GM10266 (cell line): Measurements from ENCODE around the gene FGG.

ENCODE experiments used
- DNase-seq: peaks from one replicate; pipeline ENCODE4 v3.0.0; 2012; ENCODE audit errors: extremely low spot score
- CTCF ChIP-seq: IDR thresholded peaks from 2 replicates; pipeline ENCODE4 v1.5.1; 2012; ENCODE audit warnings: mild to moderate bottlenecking, low read depth; ENCODE audit not compliant: control insufficient read depth, insufficient read depth; ENCODE audit errors: missing control alignments

FGG gene

GRCh38 chr4:154585369-154586018 is 27.0 kb downstream of the FGG start:
- no peak for TF ChIP-seq CTCF
- no peak for DNase-seq

GRCh38 chr4:154584259-154584658 is 28.2 kb downstream of the FGG start:
- no peak for DNase-seq

GRCh38 chr4:154583677-154584076 is 28.8 kb downstream of the FGG start:
- DNase-seq = no peak

More at GRCh38 chr4:154584259-154584658, 28.2 kb downstream of the FGG start:
- TF ChIP-seq CTCF = no peak

GRCh38 chr4:154583230-154583629 is 29.2 kb downstream of the FGG start:
- no peak for TF ChIP-seq CTCF
- no peak for DNase-seq

More at GRCh38 chr4:154583677-154584076, 28.8 kb downstream of the FGG start:
- no peak for TF ChIP-seq CTCF

GRCh38 chr4:154582723-154583122 is 29.7 kb downstream of the FGG start:
- TF ChIP-seq CTCF = no peak
- no peak for DNase-seq

GRCh38 chr4:154579927-154580326 is 32.5 kb downstream of the FGG start:
- TF ChIP-seq CTCF = no peak
- DNase-seq = no peak

GRCh38 chr4:154578919-154579318 is 33.5 kb downstream of the FGG start:
- DNase-seq = no peak
- TF ChIP-seq CTCF = no peak
